SK-N-SH treated with all-trans-retinoic acid at 6 μM for 48 hours (cell line): ENCODE results near the gene SERPINA6.

Source experiments
- ATAC-seq: fragments of 200-7000 bp; cut with Tn5 transposase; 3 replicates; pipeline ENCODE4 v1.9.1; 2020; ENCODE audit warnings: mild to moderate bottlenecking, moderate library complexity
- ARNTL ChIP-seq: fragments of 450-650 bp; formaldehyde crosslinking; IDR thresholded peaks from 2 replicates; pipeline ENCODE4 v1.5.0; 2020; ENCODE audit warnings: low read depth, mild to moderate bottlenecking, moderate library complexity, borderline replicate concordance
- CSRNP3 ChIP-seq: fragments of 250-450 bp; sonication (Bioruptor Pico); IDR thresholded peaks from 2 replicates; pipeline ENCODE4 v1.5.1; 2021; ENCODE audit warnings: mild to moderate bottlenecking, moderate library complexity
- ESRRG ChIP-seq: fragments of 250-450 bp; sonication (Bioruptor Pico); IDR thresholded peaks from 2 replicates; pipeline ENCODE4 v1.6.1; 2021; ENCODE audit warnings: mild to moderate bottlenecking
- GLIS3 ChIP-seq: fragments of 250-450 bp; sonication (Bioruptor Pico); IDR thresholded peaks from 2 replicates; pipeline ENCODE4 v1.5.0; 2020; ENCODE audit warnings: mild to moderate bottlenecking, moderate library complexity
- OSR1 ChIP-seq: fragments of 250-450 bp; sonication (Bioruptor Pico); IDR thresholded peaks from 2 replicates; pipeline ENCODE4 v1.8.0; 2022; ENCODE audit warnings: moderate library complexity, mild to moderate bottlenecking, inconsistent platforms
- PPARA ChIP-seq: fragments of 250-450 bp; sonication (Bioruptor Pico); IDR thresholded peaks from 2 replicates; pipeline ENCODE4 v1.5.0; 2020; ENCODE audit warnings: mild to moderate bottlenecking, borderline replicate concordance
- RARB ChIP-seq: fragments of 250-450 bp; sonication (Bioruptor Pico); IDR thresholded peaks from 2 replicates; pipeline ENCODE4 v1.8.0; 2021; ENCODE audit warnings: mild to moderate bottlenecking, moderate library complexity
- SNAI2 ChIP-seq: fragments of 250-450 bp; sonication (Bioruptor Pico); IDR thresholded peaks from 2 replicates; pipeline ENCODE4 v1.5.0; 2020; ENCODE audit warnings: mild to moderate bottlenecking, moderate library complexity
- TCF4 ChIP-seq: fragments of 250-450 bp; sonication (Bioruptor Pico); IDR thresholded peaks from 2 replicates; pipeline ENCODE4 v1.8.0; 2021; ENCODE audit warnings: mild to moderate bottlenecking, moderate library complexity, borderline replicate concordance
- ZC3H10 ChIP-seq: fragments of 250-450 bp; sonication (Bioruptor Pico); IDR thresholded peaks from 2 replicates; pipeline ENCODE4 v1.5.1; 2021; ENCODE audit warnings: mild to moderate bottlenecking, moderate library complexity
- ZFP3 ChIP-seq: fragments of 250-450 bp; sonication (Bioruptor Pico); IDR thresholded peaks from 2 replicates; pipeline ENCODE4 v1.5.0; 2020; ENCODE audit warnings: mild to moderate bottlenecking, moderate library complexity
- ZFP30 ChIP-seq: fragments of 450-650 bp; formaldehyde crosslinking; IDR thresholded peaks from 2 replicates; pipeline ENCODE4 v1.5.0; 2022; ENCODE audit warnings: mild to moderate bottlenecking, moderate library complexity
- ZNF565 ChIP-seq: fragments of 450-650 bp; formaldehyde crosslinking; conservative IDR thresholded peaks from 2 replicates; pipeline ENCODE4 v1.5.0; 2020; ENCODE audit warnings: low read depth, mild to moderate bottlenecking, moderate library complexity
- ZNF8 ChIP-seq: fragments of 450-650 bp; formaldehyde crosslinking; IDR thresholded peaks from 2 replicates; pipeline ENCODE4 v1.5.0; 2020; ENCODE audit warnings: mild to moderate bottlenecking, moderate library complexity
- TF ChIP-seq, protein P1 (sequence below): fragments of 250-450 bp; sonication (Bioruptor Pico); IDR thresholded peaks from 2 replicates; pipeline ENCODE4 v1.5.0; 2020; ENCODE audit warnings: mild to moderate bottlenecking, moderate library complexity
- TF ChIP-seq, protein P2 (sequence below): fragments of 250-450 bp; sonication (Bioruptor Pico); IDR thresholded peaks from 2 replicates; pipeline ENCODE4 v1.8.0; 2021; ENCODE audit warnings: low read depth, mild to moderate bottlenecking, moderate library complexity, borderline replicate concordance
- TF ChIP-seq, protein P3 (sequence below): fragments of 250-450 bp; sonication (Bioruptor Pico); IDR thresholded peaks from 2 replicates; pipeline ENCODE4 v1.8.0; 2020; ENCODE audit warnings: mild to moderate bottlenecking, moderate library complexity, borderline replicate concordance

Gene SERPINA6

DNA sequence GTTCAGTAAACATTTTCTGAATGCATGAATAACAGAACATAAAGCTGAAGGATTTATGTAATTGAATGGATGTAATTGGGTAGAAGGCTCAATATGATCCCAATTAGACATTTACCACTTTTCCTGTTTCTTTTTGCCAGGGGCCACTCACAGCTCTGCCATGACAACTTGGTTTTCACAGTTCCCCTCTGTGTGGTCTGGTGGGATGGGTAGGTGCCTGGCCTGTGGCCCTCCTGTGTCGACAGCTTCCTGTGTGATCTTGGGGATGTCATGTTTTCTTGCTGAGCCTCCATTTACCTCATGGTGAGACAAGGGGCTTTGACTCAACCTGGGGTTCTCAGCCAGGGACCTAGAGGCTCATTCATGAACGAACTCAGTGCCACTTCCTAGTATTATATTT is 17.5 kb downstream of the SERPINA6 start:
- no peak for ATAC-seq
- no peak for TF ChIP-seq OSR1
- TF ChIP-seq, protein P1, sequence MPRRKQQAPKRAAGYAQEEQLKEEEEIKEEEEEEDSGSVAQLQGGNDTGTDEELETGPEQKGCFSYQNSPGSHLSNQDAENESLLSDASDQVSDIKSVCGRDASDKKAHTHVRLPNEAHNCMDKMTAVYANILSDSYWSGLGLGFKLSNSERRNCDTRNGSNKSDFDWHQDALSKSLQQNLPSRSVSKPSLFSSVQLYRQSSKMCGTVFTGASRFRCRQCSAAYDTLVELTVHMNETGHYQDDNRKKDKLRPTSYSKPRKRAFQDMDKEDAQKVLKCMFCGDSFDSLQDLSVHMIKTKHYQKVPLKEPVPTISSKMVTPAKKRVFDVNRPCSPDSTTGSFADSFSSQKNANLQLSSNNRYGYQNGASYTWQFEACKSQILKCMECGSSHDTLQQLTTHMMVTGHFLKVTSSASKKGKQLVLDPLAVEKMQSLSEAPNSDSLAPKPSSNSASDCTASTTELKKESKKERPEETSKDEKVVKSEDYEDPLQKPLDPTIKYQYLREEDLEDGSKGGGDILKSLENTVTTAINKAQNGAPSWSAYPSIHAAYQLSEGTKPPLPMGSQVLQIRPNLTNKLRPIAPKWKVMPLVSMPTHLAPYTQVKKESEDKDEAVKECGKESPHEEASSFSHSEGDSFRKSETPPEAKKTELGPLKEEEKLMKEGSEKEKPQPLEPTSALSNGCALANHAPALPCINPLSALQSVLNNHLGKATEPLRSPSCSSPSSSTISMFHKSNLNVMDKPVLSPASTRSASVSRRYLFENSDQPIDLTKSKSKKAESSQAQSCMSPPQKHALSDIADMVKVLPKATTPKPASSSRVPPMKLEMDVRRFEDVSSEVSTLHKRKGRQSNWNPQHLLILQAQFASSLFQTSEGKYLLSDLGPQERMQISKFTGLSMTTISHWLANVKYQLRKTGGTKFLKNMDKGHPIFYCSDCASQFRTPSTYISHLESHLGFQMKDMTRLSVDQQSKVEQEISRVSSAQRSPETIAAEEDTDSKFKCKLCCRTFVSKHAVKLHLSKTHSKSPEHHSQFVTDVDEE = no peak
- TF ChIP-seq TCF4 (CRISPR knock-in tag) = no peak
- TF ChIP-seq, protein P2, sequence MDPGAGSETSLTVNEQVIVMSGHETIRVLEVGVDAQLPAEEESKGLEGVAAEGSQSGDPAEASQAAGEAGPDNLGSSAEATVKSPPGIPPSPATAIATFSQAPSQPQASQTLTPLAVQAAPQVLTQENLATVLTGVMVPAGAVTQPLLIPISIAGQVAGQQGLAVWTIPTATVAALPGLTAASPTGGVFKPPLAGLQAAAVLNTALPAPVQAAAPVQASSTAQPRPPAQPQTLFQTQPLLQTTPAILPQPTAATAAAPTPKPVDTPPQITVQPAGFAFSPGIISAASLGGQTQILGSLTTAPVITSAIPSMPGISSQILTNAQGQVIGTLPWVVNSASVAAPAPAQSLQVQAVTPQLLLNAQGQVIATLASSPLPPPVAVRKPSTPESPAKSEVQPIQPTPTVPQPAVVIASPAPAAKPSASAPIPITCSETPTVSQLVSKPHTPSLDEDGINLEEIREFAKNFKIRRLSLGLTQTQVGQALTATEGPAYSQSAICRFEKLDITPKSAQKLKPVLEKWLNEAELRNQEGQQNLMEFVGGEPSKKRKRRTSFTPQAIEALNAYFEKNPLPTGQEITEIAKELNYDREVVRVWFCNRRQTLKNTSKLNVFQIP = no peak
- TF ChIP-seq PPARA = no peak
- TF ChIP-seq RARB (CRISPR knock-in tag) = no peak
- no peak for TF ChIP-seq CSRNP3 (CRISPR knock-in tag)
- TF ChIP-seq ESRRG (CRISPR knock-in tag) = no peak
- no peak for TF ChIP-seq SNAI2 (CRISPR knock-in tag)
- TF ChIP-seq ZFP3 (CRISPR knock-in tag) = no peak
- TF ChIP-seq, protein P3, sequence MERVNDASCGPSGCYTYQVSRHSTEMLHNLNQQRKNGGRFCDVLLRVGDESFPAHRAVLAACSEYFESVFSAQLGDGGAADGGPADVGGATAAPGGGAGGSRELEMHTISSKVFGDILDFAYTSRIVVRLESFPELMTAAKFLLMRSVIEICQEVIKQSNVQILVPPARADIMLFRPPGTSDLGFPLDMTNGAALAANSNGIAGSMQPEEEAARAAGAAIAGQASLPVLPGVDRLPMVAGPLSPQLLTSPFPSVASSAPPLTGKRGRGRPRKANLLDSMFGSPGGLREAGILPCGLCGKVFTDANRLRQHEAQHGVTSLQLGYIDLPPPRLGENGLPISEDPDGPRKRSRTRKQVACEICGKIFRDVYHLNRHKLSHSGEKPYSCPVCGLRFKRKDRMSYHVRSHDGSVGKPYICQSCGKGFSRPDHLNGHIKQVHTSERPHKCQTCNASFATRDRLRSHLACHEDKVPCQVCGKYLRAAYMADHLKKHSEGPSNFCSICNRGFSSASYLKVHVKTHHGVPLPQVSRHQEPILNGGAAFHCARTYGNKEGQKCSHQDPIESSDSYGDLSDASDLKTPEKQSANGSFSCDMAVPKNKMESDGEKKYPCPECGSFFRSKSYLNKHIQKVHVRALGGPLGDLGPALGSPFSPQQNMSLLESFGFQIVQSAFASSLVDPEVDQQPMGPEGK (CRISPR knock-in tag) = no peak
- no peak for TF ChIP-seq ZNF8 (CRISPR knock-in tag)
- no peak for TF ChIP-seq ARNTL (CRISPR knock-in tag)

- TF ChIP-seq ZFP30 (CRISPR knock-in tag) (no peak), GLIS3 (CRISPR knock-in tag) (no peak), ZFP3 (CRISPR knock-in tag) (no peak)
- TF ChIP-seq, protein P2 = no peak
- TF ChIP-seq, protein P1 = no peak
- no peak for ATAC-seq
Observed at GRCh38 chr14:94304243-94304642, 18.9 kb downstream of the SERPINA6 start.

DNA sequence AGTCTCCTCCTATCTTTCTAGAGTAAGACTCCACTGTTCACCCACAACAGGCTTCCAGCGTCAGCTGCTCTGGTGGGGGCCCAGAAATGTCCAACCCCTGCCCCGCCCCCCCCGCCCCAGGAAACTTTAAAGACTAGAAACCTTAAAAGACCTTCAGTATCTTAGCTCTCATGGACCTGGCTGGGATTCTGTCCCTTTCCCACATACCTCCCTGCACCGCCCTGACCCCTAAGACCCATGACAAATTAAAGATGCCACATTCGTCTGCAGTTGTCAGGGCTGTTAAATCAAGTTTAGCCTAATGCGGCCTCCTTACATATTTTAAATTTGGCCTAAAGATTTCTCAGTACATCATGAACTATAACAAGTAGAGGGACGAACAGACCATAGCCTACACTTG is 20.0 kb downstream of the SERPINA6 start:
- no peak for ATAC-seq
- no peak for TF ChIP-seq PPARA
- TF ChIP-seq GLIS3 (CRISPR knock-in tag) = no peak
- TF ChIP-seq ARNTL (CRISPR knock-in tag) = no peak
- TF ChIP-seq SNAI2 (CRISPR knock-in tag) = no peak
- TF ChIP-seq ZNF565 = no peak
- no peak for TF ChIP-seq TCF4 (CRISPR knock-in tag)
- TF ChIP-seq, protein P3 (CRISPR knock-in tag) = no peak
- no peak for TF ChIP-seq RARB (CRISPR knock-in tag)
- TF ChIP-seq ZC3H10 = no peak
- TF ChIP-seq, protein P1 = no peak
- TF ChIP-seq, protein P2 = no peak
